GM18499 (cell line): ENCODE data around the gene HIP1.
"Not testable (repeated sequence)": the region's sequence is repeated elsewhere in the genome, so short reads cannot be mapped to it uniquely, and the experiment has no call there.

Source experiments
- ATAC-seq: cut with Tn5 transposase; IDR thresholded peaks from one replicate; pipeline ENCODE4 v1.9.1; 2021; ENCODE audit warnings: moderate number of reproducible peaks; ENCODE audit not compliant: insufficient read depth, unreplicated experiment

The HIP1 gene

GRCh38 chr7:75546237-75547015 is 192.3 kb downstream of the HIP1 start:
- no peak for ATAC-seq

- ATAC-seq: no peak
Measured at GRCh38 chr7:75537731-75538130, 201.0 kb downstream of the HIP1 start.

- ATAC-seq: no peak
Measured at GRCh38 chr7:75536940-75537538, 201.7 kb downstream of the HIP1 start.

- no peak for ATAC-seq
Measured at GRCh38 chr7:75536491-75536890, 202.2 kb downstream of the HIP1 start.

GRCh38 chr7:75534727-75535307 is 203.9 kb downstream of the HIP1 start:
- peak; percentile 84 for ATAC-seq

DNA sequence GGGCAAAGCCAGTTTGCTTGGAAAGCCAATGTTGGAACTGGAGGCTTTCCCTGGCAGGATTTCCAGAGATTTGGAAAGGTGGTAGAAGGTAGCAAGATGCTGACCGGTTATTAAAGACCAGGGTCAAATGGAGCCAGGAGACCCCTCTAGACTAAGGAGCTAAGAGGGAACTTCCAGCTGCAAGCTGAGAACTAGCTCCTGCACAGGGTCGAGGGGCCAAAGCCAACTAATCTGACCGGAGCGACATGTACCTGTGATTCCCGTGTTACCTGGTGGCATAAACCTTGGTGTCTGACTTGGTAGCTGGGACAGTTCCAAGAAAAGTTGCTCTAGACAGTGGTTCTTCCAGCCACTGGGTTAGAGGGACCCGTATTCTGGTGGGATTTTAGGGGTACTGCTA is 204.8 kb downstream of the HIP1 start:
- no peak for ATAC-seq

GRCh38 chr7:75532639-75533038 is 206.1 kb downstream of the HIP1 start:
- no peak for ATAC-seq

GRCh38 chr7:75531359-75531821 is 207.4 kb downstream of the HIP1 start:
- no peak for ATAC-seq

DNA sequence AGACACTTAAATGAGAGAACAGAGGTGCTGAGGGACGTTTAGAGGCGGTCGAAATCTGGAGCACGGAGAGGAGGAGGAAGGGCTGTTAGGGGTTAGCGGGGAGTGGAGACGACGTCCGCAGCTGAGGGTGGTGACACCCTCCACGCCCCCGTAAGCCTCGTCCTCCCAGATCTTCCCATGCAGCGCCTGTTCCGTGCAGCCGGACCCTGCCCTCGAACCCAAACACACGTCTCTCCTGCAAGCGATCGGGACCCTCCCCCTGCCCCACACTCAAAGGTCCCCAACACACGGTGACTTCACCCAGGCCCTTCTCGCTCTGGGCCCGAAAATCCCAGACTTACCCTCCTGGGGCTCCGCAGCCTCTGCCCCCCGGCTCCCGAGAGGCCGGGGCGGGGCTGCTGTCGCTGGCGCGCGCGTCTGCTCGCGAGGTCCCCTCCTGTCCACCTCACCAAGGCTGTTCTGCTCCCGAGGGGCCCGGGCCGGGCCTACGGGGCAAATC is 211.5 kb downstream of the HIP1 start:
- ATAC-seq: not testable (repeated sequence)

- ATAC-seq: not testable (repeated sequence)
Measured at GRCh38 chr7:75521727-75522126, 217.0 kb downstream of the HIP1 start.

GRCh38 chr7:75518842-75519241 is 219.9 kb downstream of the HIP1 start:
- ATAC-seq: not testable (repeated sequence)

- not testable (repeated sequence) for ATAC-seq
Measured at GRCh38 chr7:75509033-75509432, 229.7 kb downstream of the HIP1 start.

GRCh38 chr7:75492020-75492419 is 246.7 kb downstream of the HIP1 start, which contains the start of gene SPDYE5:
Gene SPDYE5 (plus strand): TSS chr7:75492320. CDS start chr7:75494048, 1,728 bp downstream.
- ATAC-seq: not testable (repeated sequence)

GRCh38 chr7:75485979-75486643 is 252.6 kb downstream of the HIP1 start, which contains the start of gene POM121C:
Gene POM121C (minus strand): TSS chr7:75486299. CDS start chr7:75441496, 44,803 bp downstream.
- peak; percentile 87 for ATAC-seq

DNA sequence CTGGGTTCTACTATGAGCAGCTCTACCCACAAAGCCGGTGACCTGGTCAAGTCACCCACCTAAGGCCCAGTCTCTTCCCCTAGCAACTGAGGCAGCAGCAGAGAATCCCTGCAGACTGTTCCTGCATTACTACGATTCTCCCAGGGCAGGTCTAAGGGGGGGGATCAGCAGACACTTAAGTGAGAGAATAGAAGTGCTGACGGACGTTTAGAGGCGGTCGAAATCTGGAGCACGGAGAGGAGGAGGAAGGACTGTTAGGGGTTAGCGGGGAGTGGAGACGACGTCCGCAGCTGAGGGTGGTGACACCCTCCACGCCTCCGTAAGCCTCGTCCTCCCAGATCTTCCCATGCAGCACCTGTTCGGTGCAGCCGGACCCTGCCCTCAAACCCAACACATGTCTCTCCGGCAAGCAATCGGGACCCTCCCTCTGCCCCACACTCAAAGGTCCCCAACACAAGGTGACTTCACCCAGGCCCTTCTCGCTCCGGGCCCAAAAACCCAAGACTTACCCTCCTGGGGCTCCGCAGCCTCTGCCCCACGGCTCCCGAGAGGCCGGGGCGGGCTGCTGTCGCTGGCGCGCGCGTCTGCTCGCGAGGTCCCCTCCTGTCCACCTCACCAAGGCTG is 253.3 kb downstream of the HIP1 start:
- not testable (repeated sequence) for ATAC-seq
